GM20000 (cell line): ENCODE measurements around the gene ATP9B.
"Not testable (repeated sequence)": the region's sequence is repeated elsewhere in the genome, so short reads cannot be mapped to it uniquely, and the experiment has no call there.

Source experiments
- DNase-seq: peaks from one replicate; pipeline ENCODE4 v3.0.0; 2012; ENCODE audit warnings: low spot score
- TF ChIP-seq, protein P1 (sequence below): IDR thresholded peaks from 2 replicates; pipeline ENCODE4 v1.5.1; 2012; ENCODE audit warnings: mild to moderate bottlenecking, control low read depth; ENCODE audit errors: extremely low read depth, missing control alignments

Gene ATP9B

GRCh38 chr18:79166702-79167101 is 97.5 kb downstream of the ATP9B start:
- DNase-seq: no peak
- TF ChIP-seq, protein P1, sequence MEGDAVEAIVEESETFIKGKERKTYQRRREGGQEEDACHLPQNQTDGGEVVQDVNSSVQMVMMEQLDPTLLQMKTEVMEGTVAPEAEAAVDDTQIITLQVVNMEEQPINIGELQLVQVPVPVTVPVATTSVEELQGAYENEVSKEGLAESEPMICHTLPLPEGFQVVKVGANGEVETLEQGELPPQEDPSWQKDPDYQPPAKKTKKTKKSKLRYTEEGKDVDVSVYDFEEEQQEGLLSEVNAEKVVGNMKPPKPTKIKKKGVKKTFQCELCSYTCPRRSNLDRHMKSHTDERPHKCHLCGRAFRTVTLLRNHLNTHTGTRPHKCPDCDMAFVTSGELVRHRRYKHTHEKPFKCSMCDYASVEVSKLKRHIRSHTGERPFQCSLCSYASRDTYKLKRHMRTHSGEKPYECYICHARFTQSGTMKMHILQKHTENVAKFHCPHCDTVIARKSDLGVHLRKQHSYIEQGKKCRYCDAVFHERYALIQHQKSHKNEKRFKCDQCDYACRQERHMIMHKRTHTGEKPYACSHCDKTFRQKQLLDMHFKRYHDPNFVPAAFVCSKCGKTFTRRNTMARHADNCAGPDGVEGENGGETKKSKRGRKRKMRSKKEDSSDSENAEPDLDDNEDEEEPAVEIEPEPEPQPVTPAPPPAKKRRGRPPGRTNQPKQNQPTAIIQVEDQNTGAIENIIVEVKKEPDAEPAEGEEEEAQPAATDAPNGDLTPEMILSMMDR: no peak

DNA sequence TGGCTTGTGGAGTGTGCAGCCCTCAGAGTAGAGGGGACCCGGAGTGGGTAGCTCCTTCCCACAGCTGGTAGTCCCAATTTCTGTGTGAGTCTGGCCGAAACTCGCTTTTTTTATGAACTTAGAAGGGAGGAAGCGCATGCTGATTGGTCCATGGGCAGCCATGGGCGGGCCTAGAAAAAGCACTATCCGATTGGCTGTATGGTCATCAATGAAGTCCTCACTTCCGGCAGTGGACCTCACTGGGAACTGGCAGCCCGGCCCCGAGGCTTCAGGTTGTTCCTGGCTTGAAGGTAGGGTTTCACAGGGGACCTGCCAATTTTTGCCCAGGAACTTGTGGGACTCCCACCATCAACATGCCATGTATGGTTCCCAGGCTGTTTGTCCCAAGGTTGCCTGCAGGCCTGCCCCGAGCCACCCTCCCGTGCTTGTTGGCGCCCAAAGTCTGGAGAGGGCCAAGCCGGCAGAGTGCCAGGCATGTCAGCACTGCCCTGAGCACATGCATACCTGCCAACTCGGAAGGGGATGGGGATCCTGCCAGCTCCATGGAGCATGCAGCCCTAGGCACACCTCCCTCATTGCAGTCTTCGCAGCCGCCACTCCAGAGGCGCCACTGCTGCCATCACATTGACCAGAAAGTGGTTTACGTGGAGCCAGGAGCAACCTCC is 98.5 kb downstream of the ATP9B start:
- DNase-seq: no peak
- TF ChIP-seq, protein P1: no peak

GRCh38 chr18:79169958-79170555 is 100.9 kb downstream of the ATP9B start:
- no peak for DNase-seq

GRCh38 chr18:79172331-79172730 is 103.1 kb downstream of the ATP9B start:
- not testable (repeated sequence) for DNase-seq

More at GRCh38 chr18:79169958-79170555, 100.9 kb downstream of the ATP9B start:
- TF ChIP-seq, protein P1: no peak

DNA sequence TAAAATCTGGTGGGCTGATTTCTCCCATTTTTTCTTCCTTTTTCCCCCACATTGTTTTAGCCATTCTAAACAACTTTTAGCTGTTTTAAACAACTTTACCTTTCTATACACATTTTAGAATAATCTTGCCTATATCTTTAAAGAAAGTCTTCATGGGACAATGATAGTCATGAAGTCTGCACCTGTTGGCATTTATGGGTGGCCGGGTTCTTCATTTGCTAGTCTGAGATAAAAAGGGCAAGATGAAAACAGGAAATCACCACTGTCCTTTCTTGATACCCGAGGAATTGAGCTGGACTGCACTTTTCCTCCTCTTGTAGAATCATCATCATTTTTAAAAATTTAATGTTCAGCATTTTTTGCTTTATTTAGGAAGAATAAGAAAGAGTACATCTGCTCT is 104.5 kb downstream of the ATP9B start:
- TF ChIP-seq, protein P1: no peak
- DNase-seq: no peak

DNA sequence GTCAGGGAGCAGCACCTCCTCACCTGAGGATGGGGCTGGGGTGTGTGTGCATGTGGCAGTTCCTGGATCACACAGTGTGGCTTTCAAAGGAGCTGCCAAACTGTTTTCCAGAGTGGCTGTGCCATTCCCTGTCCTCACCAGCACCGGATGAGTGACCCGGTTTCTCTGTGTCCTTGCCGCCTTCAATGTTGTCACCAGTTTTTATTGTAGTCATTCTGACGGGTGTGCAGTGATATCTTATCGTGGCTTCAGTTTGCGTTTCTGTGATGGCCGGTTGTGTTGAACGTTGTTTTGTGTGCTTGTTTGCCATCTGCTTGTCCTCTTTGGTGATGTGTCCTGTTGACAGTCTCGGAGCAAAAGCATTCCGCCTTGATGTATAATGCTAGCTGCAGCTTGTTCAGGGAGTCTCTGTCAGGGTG is 108.9 kb downstream of the ATP9B start:
- no peak for DNase-seq

DNA sequence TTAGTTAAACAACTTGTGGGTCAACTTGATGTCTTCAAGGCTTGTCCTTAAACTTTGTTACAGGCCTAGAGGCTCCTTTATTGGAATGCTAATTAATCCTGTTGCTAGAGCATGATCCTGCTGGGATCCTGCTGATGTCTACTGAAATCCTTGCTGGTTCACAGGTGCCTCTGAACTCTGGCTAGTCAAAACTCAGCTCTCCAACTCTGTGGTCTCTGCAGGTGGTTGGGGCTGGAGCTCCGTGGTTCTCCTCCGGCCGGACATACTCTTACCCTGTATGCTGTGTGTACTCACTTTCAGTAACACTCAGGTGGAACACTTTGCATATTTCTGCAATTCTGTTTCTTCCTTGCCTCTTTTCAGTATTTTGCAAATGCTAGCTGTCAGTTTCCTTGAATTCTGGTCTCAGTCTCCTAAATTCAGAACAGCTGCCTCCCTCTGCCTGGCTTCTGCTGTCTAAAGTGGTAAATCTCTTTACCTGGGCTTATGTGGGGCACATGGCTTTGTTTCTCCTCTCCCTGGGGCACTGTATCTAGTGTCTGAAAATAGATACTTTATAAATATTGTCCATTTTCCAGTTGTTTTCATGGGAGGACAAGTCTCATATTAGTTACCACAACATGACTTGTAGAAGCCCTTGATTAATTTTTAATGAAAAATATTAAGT is 113.0 kb downstream of the ATP9B start:
- DNase-seq: no peak
- TF ChIP-seq, protein P1: no peak

More for the DNA sequence above, 108.9 kb downstream of the ATP9B start:
- TF ChIP-seq, protein P1: no peak

GRCh38 chr18:79185648-79186047 is 116.5 kb downstream of the ATP9B start:
- no peak for DNase-seq
- TF ChIP-seq, protein P1: no peak
